T-helper 1 cell (primary cell): ENCODE results near the gene KRTAP2-3.

Source experiments
- DNase-seq, 5 donors: peaks; one replicate each; pipeline ENCODE4 v3.0.0-alpha.2; 2012 to 2020

Gene KRTAP2-3

DNA sequence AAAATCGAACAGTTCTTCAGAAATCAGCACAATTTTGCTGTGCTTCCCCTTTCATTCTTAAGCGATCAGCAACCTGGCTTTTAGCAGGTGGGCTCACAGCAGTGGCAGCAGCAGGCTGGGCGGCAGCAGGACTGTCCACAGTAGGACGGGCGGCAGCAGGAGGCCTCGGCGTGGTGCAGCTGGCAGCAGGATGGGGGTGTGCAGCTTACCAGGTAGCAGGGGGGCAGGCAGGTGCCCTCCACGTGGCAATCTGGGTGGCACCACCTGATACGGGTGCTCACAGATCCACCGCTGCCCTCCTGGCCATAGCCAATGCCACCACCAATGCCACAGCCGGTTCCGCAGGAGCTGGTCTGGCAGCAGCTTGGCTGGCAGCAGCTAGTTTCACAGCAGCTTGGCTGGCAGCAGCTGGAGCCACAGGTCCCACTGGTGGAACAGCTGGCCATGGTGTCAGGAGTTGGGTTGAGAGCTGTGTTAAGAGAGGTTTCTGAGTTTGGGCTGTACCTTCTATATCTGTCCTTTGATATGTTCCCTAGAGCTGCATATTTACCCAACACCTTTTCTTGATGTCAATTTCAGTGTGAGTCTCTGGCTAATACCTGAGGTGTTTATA is 30.2 kb downstream of the KRTAP2-3 start, which contains the start of gene KRTAP1-4:
KRTAP1-4 (minus strand) TSS at position 563 of the 613 bp plus-strand sequence; CDS start at position 446, 117 bp downstream.
- DNase-seq: no peak

GRCh38 chr17:41026715-41027471 is 33.0 kb downstream of the KRTAP2-3 start, which contains the start of gene KRTAP1-5:
TSS of gene KRTAP1-5 (minus strand) at chr17:41027208. CDS start at chr17:41027155, 53 bp downstream.
- no peak for DNase-seq

DNA sequence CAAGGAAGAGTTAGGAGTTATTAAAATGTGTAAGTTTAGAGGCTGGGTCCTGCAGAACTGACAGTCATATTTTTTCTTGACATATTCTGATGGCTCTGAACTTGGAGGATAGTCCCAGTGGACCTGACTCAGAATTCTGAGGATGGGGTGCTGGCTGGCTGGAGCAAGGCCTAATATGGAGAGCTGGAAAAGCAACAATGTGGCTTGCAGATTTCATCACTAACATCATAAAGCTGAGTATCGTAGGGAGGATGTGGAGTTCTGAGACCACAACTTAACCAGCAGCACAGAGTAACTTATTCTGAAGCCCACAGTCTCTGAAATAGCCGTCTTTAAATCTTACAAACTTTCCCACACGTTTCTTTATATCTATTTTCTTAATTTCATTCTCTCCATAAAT is 35.2 kb downstream of the KRTAP2-3 start:
- DNase-seq: no peak

- no peak for DNase-seq
These were observed 39.6 kb downstream of the KRTAP2-3 start for GRCh38 chr17:41020336-41020735.

- no peak for DNase-seq
These were observed 40.5 kb downstream of the KRTAP2-3 start for GRCh38 chr17:41019415-41019814.

DNA sequence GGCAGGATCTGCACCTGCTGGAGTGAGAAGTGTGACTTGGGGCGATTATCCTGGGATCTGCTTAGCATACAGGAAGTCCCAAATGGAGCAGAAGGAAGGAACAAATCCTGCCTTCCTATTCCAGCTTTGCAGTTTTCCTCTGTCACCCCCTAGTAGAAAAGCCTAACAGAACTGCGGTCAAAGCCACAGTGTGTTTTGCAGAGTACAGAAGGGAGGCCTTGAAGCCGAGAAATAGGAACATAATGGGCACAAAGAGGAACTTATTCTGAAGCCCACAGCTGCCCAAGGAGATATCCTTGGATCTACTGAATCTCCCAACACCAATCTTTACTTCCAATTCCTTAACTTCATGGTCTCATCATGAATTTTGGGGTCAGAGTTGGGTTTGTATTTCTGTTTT is 41.4 kb downstream of the KRTAP2-3 start:
- no peak for DNase-seq

DNA sequence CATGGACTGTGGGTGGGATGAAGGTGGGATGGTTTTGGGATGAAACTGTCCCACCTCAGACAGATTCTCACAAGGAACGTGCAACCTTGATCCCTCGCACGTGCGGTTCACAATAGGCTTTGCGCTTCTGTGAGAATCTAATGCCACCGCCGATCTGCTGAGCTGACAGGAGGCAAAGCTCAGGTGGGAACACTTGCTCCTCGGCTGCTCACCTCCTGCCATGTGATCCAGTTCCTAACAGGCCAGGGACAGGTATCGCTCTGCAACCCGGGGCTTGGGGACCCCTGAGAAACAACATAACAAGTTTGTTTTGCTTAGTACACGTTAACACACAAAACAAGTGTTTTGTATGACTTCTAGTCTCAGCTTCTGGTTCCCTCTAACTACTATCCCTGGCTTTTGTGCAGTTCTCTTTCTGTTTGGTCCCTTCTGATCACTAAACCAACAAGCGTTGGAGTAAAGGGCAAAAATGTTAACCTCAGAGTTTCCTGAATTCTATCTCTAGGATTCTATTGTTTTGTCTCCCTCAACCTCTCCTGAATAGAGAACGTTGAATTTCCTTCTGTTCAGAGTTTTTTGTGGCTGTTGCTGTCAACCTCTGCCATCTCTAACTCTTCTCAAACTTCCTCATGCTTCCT is 43.2 kb downstream of the KRTAP2-3 start:
- DNase-seq: no peak

DNA sequence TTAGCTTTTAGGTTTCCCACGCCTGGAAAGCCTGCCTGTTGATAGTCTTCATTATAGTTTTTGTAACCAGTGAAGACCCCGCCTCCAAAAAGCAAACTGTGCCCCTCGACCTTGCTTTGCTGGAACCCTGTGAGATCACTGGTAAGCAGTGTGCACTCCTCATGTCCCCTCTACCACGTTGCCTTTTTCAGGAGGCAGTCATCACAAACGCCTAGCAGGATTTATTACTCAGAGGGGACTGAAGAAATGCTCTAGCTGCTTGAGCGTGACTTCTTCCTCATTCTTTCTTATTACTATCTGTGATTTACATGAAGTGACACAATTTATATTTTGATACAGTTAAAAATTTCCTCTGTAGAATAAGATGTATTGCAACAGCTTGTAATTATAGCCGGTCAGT is 44.5 kb downstream of the KRTAP2-3 start:
- no peak for DNase-seq

DNA sequence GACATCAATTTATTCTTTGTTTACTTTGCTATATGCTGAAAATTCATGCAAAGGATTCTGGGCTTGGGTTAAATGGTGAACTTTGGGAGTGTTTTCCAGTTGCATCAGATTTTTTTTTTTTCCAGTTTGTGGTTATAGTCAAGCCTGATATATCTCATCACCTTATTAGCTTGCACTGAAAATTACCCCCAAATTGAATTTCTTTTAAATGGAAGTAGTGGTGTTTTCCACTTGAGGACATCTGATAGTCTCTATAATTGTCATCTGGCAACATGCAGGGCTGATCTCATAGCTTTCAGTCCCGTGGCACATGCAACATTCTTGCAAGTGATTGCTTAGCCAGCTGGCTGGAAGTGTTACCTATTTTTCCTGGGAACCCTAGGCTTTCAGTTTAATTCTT is 46.3 kb downstream of the KRTAP2-3 start:
- no peak for DNase-seq

- no peak for DNase-seq
These were observed 46.7 kb downstream of the KRTAP2-3 start for GRCh38 chr17:41013181-41013580.

GRCh38 chr17:41012326-41013120 is 47.4 kb downstream of the KRTAP2-3 start:
- no peak for DNase-seq

- DNase-seq: no peak
These were observed 49.5 kb downstream of the KRTAP2-3 start for GRCh38 chr17:41010441-41010840.

DNA sequence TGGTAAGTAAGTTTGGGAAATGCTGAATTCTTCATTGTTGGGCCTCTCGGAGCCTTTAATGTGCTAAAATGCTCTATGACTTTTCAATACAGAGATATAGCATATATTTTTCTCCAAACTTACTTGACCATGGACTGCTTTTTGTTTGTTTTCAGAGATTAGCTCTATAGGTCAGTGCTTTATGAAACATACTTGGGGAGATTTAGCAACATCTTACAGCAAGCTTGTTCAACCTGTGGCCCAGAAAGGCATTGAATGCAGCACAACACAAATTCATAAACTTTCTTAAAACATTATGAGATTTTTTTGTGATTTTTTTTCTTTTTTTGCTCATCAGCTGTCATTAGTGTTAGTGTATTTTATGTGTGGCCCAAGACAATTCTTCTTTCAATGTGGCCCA is 50.0 kb downstream of the KRTAP2-3 start:
- no peak for DNase-seq

- DNase-seq: no peak
These were observed 50.6 kb downstream of the KRTAP2-3 start for GRCh38 chr17:41009301-41009760.
